ENCODE data around the gene THAP12. TPM values are rescaled to one million over a fixed set of nuclear protein-coding genes. Genes with fewer than 3 reads are reported as not detected.

THAP12 gene
- total RNA-seq, 1 donor from 2014 or later: 77.8 TPM

DNA sequence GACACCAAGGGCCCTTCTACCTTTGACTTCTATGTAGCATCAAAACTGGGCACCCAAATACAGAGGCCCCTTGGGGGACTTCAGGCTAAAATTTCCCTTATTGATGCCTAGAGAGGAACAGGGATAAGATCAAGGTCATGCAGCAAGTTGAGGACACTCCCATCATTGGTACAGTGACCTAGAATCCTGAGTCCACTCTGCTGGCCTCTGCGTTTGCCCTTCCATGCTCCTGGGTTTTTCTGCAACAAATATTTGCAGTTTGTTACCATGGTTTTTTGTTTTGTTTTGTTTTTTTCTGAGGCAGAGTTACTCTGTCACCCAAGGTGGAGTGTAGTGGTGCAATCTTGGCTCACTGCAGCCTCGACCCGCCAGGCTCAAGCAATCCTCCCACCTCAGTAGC lies 64.2 kb downstream of the THAP12 start:
- Mint-ChIP-seq H3K27me3 (peaks cover 28% of the 10 kb centered on the region), H3K4me1 (no peaks in the 10 kb centered on the region), H3K4me3 (no peak overlapping the region), H3K27ac (no peak overlapping the region), H3K36me3 (ENCODE audit: low read depth) (no peaks in the 10 kb centered on the region), H3K9me3 (no peaks in the 10 kb centered on the region)
- DNase-seq: no peak
- intact Hi-C loops (cut with micrococcal nuclease): loop anchor here (10.0 kb wide), 1 partner anchor 512 kb away; no protein-coding TSS in a partner anchor

DNA sequence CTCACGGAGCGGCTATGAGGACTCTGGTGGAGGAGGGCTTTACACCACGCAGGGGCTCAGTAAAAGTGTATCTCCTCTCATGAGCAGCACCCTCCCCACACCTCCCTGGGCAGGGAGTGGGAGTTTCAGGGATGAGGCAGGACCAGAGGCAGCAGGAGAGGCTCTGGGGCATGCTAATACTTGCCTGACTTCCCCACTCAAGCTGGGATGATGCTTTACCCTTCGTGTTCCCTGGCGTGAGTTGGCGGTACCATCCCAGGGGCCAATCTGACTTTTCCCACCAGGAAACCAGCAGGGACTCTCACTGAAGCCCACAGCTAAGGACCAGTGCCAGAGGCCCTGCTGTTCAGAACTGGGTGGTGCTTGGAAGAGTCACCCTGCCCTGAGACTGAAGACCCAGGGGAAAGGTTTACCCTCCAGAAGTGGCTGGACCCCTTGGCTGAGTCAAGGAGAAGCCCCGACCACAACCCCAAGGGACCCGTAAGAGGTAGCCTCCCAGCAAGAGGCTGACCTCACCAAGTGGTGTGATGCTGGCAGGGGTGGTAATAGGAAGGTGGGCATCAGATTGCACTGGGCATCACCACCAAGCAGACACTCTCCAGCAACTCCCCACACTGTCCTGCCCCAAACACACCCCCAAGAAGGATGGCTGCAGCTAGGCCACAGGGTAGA lies 65.6 kb downstream of the THAP12 start:
- H3K27me3 Mint-ChIP-seq: peaks cover 15% of the 10 kb centered on the region
- H3K9me3 Mint-ChIP-seq: no peaks in the 10 kb centered on the region
- H3K4me3 Mint-ChIP-seq: no peak overlapping the region
- H3K4me1 Mint-ChIP-seq: no peaks in the 10 kb centered on the region
- no peak overlapping the region for H3K27ac Mint-ChIP-seq
- intact Hi-C loops (cut with micrococcal nuclease): loop anchor here (10.0 kb wide), 1 partner anchor 511 kb away; no protein-coding TSS in a partner anchor
- H3K36me3 Mint-ChIP-seq (ENCODE audit: low read depth): no peaks in the 10 kb centered on the region
- DNase-seq: no peak

DNA sequence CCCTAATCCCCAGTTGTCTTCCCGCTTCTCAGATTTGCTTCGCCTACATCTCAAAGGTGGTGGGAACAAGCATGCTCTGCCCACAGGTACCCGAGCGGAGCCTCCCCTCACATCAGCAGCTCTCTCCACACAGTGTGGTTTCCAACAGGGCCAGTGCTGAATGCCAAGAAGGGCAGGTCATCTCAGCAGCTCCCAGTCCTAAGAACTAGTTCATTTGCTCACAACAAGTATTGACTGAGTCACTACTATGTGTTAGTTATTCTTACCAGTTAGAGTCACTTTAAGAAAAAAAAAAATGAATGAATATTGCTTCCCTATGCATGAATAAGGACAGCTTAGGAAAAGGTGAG lies 66.2 kb downstream of the THAP12 start:
- intact Hi-C loops (cut with micrococcal nuclease): loop anchor here (10.0 kb wide), 1 partner anchor 510 kb away; no protein-coding TSS in a partner anchor
- no peak overlapping the region for H3K27ac Mint-ChIP-seq
- no peak for DNase-seq
- H3K36me3 Mint-ChIP-seq (ENCODE audit: low read depth): no peaks in the 10 kb centered on the region
- H3K4me1 Mint-ChIP-seq: no peaks in the 10 kb centered on the region
- peaks cover 10% of the 10 kb centered on the region for H3K27me3 Mint-ChIP-seq
- no peak overlapping the region for H3K4me3 Mint-ChIP-seq
- no peaks in the 10 kb centered on the region for H3K9me3 Mint-ChIP-seq

DNA sequence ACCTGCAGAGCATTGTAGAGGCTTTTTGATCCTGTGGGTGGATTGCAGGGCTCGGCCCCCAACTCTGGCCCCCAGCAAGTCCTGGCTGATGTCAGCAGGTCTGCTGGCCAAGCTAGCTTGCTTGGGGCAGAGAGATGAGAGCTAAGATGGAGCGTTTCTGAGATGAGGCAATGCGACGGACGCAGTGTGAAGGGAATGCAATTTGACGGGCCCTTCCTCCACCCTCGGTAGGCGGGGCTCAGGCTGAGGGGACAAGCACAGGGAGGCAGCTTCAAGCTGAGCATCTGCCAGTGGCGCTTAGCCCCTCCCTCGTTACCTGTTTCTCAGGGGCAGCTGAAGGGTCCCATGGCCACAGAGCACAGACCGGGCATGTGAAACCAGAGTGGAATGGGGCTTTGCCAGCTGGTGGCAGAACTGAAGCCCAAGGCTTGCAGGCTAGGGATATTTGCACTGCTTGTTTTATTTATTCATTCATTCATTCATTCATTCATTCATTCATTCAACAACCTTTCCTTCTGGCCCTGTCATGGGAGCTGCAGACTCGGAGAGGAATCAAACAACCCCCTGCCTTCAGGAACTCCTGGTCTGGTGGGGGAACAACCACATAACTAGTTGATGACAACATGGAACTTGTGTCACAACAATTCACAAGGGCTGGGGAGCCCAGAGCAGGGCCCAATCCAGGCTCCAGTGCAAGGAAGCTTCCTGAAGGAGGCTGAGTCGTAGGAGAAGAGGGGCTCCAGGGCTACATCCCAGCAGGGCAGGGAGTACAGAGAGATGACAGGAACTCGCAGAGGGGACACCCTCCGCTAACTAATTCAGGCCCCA lies 66.8 kb downstream of the THAP12 start:
- Mint-ChIP-seq H3K9me3 (no peaks in the 10 kb centered on the region), H3K27ac (no peak overlapping the region), H3K36me3 (ENCODE audit: low read depth) (no peaks in the 10 kb centered on the region), H3K27me3 (peaks cover 7% of the 10 kb centered on the region), H3K4me3 (no peak overlapping the region), H3K4me1 (no peaks in the 10 kb centered on the region)
- DNase-seq: no peak
- intact Hi-C loops (cut with micrococcal nuclease): loop anchor here (10.0 kb wide), 1 partner anchor 509 kb away; no protein-coding TSS in a partner anchor

DNA sequence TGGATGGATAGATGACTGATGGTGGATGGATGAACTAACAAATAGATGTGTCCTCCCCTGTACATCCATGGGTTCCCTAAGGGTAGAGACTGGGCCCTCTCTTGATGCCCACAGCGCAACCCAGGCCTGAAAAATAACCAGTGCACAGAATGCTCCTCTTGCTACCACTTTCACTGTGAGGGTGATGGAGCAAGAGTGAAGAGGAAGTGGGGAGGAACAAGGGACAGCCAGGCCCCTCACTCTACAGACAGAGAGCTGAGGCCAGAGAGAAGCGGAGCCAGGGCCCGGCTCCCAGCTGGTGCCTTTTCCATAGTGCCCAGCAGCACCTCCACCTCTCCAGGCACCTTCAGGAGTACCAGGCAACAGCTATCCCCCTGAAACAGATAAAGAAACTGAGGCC lies 67.7 kb downstream of the THAP12 start:
- Mint-ChIP-seq H3K27ac (no peak overlapping the region), H3K36me3 (ENCODE audit: low read depth) (no peaks in the 10 kb centered on the region), H3K9me3 (no peaks in the 10 kb centered on the region), H3K4me3 (no peak overlapping the region), H3K4me1 (no peaks in the 10 kb centered on the region), H3K27me3 (peaks cover 4% of the 10 kb centered on the region)
- no peak for DNase-seq
- intact Hi-C loops (cut with micrococcal nuclease): loop anchor here (10.0 kb wide), 1 partner anchor 508 kb away; no protein-coding TSS in a partner anchor

DNA sequence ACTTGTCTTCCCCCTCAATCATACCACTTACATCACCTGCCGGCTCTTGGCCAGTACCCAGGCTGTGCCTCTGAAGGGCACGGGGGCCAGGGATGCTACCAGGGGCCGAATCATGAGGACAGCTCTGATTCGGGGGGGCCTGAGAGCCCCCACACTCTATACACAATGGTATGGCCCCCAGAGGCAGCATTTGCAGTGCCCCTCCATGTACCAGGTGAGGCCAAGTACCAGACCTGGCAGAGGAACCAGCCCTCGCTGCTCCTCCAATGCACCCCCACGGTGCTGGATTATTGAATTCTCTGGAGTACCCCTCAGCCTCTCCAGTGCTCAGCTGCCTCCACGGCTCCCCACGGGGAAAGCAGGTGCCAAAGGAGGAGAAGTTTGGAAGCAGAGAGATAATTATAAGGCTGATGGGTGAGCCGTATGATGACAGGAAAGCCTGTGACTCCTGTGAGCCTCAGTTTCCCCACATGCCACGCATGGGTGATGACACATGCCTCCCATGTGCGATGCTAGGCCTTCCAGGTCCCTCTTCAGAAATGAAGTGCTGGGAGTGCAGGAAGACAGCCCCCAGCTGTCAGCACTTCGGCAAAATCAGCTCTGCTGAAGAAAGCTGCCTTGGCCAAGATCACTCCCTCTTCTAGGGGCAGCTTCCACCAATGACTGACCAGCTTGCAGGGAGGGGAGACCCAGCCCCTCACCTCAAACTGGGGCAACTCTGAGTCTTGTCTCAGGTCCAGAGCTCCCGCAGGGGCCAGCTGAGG lies 69.9 kb downstream of the THAP12 start:
- peak overlapping the region; percentile 52 for H3K27ac Mint-ChIP-seq
- H3K4me1 Mint-ChIP-seq: no peaks in the 10 kb centered on the region
- intact Hi-C loops (cut with micrococcal nuclease): loop anchor here (10.0 kb wide), 1 partner anchor 506 kb away; no protein-coding TSS in a partner anchor
- H3K36me3 Mint-ChIP-seq (ENCODE audit: low read depth): no peaks in the 10 kb centered on the region
- no peak overlapping the region for H3K4me3 Mint-ChIP-seq
- H3K27me3 Mint-ChIP-seq: peaks cover 4% of the 10 kb centered on the region
- no peak for DNase-seq
- no peaks in the 10 kb centered on the region for H3K9me3 Mint-ChIP-seq

DNA sequence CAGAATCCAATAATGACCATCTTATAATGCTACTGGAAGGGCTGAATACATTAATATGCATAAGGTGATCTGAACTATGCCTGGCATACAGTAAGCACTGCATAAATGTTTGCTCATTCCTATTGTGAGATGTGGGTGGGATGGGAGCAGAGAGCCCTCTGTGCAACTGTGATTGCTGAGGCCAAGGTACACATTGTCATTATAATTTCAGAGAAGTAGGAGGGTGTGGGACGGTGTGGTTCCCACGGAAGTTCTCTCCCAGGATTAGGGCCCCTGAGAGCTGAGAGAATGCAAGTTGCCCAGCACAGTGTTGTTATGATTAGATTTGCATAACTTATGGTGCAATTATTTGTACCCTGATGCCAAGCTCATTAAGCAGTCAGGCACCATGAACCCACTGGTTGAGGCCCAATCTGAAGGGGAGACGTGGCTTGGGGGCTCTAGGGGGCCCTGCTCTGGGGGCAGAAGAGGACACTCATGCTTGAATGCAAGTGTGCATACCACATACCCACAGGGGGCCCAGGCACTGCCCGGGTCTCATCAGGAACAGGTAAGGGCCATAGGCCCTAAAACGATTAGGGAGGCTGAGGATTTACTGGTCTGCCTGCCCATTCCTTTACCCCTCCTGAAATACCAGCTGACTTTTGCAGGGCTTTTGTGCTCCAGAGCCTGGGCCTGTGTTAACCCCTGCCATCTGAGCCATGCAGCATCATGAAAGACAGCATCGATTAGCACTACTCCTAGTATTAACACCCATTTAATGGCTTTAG lies 72.8 kb downstream of the THAP12 start:
- intact Hi-C loops (cut with micrococcal nuclease): no loop called here
- Mint-ChIP-seq H3K27me3 (peaks cover 7% of the 10 kb centered on the region), H3K4me3 (no peak overlapping the region), H3K9me3 (no peaks in the 10 kb centered on the region), H3K36me3 (ENCODE audit: low read depth) (no peaks in the 10 kb centered on the region), H3K4me1 (no peaks in the 10 kb centered on the region), H3K27ac (no peak overlapping the region)
- no peak for DNase-seq

DNA sequence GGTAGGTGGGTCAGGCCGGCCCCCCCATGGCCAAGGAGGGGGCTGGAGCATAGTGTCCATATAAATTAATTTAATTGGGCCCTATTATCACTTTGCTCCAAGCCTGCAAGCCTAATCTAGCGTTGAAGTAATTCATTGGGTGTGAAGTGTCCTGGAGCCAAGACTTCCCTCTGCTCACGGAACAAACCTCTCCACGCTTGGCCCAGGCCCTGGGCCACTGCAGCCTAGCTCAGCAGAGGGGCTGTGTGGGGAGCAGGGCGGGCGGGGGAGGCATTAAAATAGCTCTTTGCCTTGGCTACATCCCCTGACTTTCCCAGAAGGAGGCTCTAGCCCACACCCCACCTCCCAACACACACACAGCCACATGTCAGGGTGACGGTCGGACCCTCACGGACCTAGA lies 73.5 kb downstream of the THAP12 start:
- Mint-ChIP-seq H3K4me1 (no peaks in the 10 kb centered on the region), H3K4me3 (no peak overlapping the region), H3K36me3 (ENCODE audit: low read depth) (no peaks in the 10 kb centered on the region), H3K27me3 (peaks cover 6% of the 10 kb centered on the region), H3K9me3 (no peaks in the 10 kb centered on the region), H3K27ac (no peak overlapping the region)
- intact Hi-C loops (cut with micrococcal nuclease): no loop called here
- no peak for DNase-seq

DNA sequence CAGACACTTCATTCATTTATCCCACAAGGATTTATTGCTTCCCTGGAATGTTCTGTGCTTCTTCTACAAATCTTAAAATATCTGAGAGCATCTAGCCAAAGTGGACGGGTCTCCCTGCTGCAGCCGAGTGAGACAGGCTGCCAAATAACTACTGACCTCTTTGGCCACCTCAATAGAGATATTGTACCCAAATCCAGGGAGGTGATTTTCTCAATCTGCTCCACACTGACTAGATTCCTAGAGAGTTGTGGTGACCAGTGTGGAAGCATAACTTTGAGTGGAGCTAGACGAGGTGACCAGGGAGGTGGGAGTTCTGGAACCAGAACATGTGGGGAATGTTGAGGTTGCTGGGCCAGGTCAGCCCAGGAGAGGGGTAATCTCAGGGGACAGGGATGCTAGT lies 77.5 kb downstream of the THAP12 start:
- intact Hi-C loops (cut with micrococcal nuclease): no loop called here
- Mint-ChIP-seq H3K27ac (no peak overlapping the region), H3K36me3 (ENCODE audit: low read depth) (no peaks in the 10 kb centered on the region), H3K4me3 (no peak overlapping the region), H3K27me3 (peaks cover 14% of the 10 kb centered on the region), H3K9me3 (no peaks in the 10 kb centered on the region), H3K4me1 (no peaks in the 10 kb centered on the region)
- no peak for DNase-seq

DNA sequence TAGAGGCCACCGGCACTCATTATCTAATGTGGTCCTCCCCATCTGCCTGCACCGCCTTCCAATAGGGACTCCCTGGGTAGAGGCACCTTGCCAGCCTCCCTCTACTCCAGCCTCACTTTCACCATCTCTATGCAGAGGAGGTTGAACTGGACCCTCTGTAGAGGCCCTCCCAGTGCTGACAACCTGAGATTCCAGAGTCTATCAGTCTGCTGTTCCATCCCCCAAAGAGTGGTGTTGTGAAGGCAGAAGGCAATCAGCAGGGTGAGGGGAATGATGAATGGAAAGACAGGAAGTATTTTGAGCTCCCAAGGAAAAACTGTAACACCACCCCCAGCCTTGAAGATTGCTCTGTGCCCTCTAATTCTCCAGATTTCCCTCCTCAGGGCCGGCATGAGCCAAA lies 77.9 kb downstream of the THAP12 start:
- Mint-ChIP-seq H3K36me3 (ENCODE audit: low read depth) (no peaks in the 10 kb centered on the region), H3K4me1 (no peaks in the 10 kb centered on the region), H3K27ac (no peak overlapping the region), H3K4me3 (no peak overlapping the region), H3K9me3 (no peaks in the 10 kb centered on the region), H3K27me3 (peaks cover 14% of the 10 kb centered on the region)
- intact Hi-C loops (cut with micrococcal nuclease): no loop called here
- no peak for DNase-seq

Other genes with a start within 250 kb of the THAP12 start
- gene WNT11, start 174.6 kb downstream of the THAP12 start, total RNA-seq: 0.69 and 1.2 TPM in 2 replicates
- gene GVQW3, start 191 bp upstream of the THAP12 start, total RNA-seq: 3.7 and 4.3 TPM in 2 replicates
- gene EMSY, start 63.9 kb upstream of the THAP12 start, total RNA-seq: 32.1 and 33.2 TPM in 2 replicates

Data from activated CD4-positive, alpha-beta T cell treated with anti-CD3 and anti-CD28 coated beads, Interleukin-2, amount 10 ng/mL, durations not matched to agents 24 days and 14 days (primary cell).